GM04504 (cell line): ENCODE results near the gene TPI1.
"Not testable (repeated sequence)": the region's sequence is repeated elsewhere in the genome, so short reads cannot be mapped to it uniquely, and the experiment has no call there.

ENCODE experiments used
- DNase-seq: peaks from one replicate; pipeline ENCODE4 v3.0.0-alpha.2; 2012; ENCODE audit warnings: low read depth

The TPI1 gene

DNA sequence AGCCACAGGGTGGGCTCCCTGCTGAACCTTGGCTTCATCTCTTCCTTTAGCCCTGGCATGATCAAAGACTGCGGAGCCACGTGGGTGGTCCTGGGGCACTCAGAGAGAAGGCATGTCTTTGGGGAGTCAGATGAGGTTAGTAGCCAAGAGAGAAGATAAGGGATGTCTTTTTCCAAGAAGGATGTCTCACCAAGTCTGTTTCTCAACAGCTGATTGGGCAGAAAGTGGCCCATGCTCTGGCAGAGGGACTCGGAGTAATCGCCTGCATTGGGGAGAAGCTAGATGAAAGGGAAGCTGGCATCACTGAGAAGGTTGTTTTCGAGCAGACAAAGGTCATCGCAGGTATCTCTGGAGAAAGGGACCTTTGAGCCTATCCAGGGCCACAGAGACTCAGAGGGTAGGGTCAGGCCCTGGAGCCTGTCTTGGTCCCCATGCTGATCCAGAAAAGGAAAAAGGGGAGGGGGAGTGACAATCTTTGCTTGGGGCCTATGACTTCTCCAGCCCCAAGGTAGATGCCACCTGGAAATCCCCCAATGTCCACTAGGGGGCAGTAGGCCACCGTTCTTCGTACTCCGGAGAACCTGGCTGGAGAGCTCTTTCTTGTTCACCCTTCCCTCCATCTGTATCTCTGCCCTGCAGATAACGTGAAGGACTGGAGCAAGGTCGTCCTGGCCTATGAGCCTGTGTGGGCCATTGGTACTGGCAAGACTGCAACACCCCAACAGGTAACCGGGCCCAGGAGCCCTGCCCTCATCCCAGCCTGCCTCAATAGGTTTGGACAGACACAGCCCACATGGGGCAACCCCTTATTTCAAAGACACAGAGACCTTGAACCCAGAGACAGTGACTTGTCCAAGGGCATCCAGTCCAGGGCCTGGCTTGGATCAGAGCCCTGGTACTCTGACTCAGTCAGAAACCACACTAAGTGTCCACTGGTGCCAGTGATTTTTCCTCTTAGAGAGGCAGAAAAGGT lies 2.0 kb downstream of the TPI1 start:
- DNase-seq, result peak; percentile 50

GRCh38 chr12:6870304-6870703 lies 3.0 kb downstream of the TPI1 start:
- DNase-seq, result not testable (repeated sequence)

DNA sequence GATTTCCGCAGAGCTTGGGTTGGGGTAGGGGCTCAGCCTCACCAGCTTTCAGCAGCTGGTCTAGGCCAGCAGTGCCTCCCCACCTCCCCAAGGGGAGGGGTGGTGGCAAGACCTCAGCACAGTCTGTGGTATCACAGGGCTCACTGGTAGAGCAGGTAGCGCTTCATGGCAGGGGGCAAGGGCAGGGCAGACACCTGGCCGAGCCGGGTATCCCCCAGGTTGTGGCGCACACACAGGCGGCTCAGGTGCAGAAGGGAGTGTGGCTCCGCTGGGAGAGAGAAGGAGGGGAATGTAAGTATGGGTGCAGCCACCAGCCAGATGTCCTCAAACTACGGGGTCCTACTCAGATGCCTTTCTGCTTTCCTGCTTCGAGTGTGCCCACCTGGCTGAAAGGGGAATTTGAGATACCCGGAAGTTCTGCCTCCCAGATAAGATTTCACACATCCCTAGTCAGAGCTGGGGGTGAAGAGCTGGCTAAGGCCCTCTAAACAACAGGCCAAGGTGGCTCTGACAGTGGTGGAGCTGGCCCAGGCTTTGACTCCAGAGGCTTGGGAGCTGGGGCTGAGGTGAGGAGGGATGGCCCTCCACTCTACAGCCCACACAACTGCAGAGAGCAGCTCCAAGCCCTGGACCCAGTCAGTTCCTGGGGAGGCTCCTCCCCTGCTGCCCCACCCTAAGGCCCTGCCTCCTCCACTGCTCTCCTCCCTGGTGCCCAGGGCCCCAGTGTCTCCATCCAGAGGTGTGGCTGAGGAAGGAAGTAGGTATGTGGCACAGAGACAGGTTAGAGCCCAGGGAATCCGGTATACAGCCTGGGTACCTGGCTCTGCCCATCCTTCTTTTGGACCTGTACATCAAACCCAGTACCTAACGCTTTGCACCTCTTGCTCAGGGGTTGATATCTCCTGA lies 4.0 kb downstream of the TPI1 start:
- DNase-seq, result no peak

DNA sequence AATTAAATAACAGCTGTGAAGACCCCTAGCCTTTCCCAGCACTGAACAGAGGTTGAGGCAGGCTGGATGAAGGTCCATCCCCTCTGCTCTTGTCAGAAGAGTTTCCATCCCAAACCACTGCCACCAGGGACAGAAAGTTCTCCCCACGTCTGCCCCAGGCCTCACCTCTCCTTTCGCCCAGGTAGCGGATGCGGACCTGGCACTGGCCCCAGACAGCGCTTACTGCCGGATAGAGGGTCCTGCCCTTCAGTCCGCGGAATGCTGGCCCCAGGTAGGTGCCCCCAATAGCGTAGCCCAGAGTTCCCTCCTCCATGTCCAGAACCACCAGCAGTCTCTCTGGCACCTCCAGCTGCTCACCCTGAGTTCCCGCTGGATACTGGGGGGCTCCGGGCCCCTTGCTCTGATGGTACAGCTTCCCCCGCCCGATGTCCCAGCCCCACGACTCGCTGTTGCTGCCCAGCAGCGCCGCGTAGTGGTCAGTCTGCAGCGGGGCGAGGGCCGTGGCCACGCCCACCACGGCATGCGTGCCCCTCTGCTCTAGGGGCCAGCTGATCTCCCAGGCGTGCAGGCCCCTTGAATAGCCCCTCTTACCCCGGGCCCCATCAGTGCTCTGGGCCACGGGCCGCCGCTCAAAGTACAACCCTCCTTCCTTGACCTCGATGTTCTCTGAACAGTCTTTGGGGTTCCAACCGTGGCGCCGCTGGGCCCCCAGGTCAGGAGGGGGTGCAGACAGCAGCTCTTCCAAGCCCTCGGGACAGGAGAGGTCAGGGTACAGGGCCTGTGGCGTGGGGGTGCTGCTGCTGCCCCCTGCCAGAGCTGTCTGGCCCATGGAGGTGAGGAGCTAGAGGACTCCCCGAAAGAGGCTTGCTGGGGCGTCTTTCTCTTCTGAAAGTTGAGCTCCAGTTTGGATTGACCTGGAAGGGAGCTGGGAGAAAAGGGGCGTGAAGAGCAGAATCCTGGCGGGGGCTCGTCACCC lies 5.0 kb downstream of the TPI1 start:
- DNase-seq, result no peak

- DNase-seq, result peak; percentile 87
Observed at GRCh38 chr12:6873094-6874014, 6.0 kb downstream of the TPI1 start, which contains the start of gene SPSB2. Gene SPSB2 (minus strand): TSS chr12:6873303. CDS start chr12:6872901, 402 bp downstream.

- not testable (repeated sequence) for DNase-seq
Observed at GRCh38 chr12:6874015-6874368, 6.7 kb downstream of the TPI1 start.

DNA sequence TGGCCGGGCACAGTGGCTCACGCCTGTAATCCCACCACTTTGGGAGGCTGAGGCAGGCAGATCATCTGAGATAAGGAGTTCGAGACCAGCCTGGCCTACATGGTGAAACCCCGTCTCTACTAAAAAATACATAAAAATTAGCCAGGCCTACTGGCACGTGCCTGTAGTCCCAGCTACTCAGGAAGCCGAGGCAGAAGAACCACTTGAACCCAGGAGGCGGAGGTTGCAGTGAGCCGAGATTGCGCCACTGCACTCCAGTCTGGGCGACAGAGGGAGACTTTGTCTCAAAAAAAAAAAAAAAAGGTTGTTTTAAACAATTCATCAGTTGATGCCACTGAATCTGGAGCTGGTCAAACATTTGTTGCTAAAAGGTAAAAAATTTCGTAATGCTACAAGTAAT lies 12.5 kb downstream of the TPI1 start:
- DNase-seq, result not testable (repeated sequence)

DNA sequence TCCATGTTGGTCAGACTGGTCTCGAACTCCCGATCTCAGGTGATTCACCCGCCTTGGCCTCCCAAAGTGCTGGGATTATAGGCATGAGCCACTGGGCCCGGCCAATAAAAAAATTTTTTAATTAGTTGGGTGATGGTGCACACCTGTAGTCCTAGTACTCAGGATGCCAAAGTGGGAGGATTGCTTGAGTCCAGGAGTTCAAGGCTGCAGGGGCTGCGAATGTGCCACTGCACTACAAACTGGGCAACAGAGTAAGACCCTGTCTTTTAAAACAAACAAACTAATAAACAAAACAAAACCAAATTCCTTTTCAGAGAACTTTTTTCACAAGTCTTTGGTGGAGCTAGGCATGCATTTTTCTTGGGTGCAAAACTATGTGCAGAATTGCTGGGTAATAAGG lies 15.9 kb downstream of the TPI1 start:
- DNase-seq, result no peak

DNA sequence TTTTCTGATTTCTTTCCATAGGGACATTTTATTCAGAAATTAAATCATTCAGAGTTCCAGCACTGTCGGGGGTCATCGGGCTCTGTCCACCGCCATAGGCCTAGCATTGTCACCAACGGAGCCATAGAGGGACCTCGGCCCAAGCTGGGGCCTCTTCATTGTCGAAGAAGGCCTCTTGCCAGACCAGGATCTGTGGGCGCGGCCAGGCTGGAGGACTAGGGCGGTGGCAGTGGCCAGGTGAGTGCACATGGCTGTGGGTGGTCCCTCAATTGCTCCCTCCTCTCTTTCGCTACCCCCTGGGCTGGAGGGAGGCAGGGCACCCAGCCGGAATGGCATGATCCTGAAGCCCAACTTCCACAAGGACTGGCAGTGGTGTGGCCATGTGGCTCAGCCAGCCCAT lies 16.4 kb downstream of the TPI1 start:
- DNase-seq, result no peak

DNA sequence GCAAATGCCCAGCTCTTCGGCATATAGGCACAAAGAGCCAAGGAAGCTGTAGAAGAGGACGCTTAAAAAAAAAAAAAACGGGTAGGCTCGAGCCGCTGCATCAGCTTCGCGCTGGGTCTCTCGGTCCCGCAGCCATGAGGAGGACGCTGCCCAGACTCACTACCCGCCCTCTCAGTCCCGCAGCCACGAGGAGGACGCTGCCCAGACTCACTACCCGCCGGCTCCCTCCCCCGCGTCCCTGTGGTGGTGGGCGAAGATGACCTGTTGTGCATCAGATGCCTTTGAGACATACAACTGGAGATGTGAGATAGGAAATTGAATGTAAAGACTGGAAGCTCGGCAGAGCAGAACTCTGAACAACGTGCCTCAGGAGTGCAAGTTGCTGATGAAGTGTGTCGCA lies 17.2 kb downstream of the TPI1 start:
- DNase-seq, result no peak

GRCh38 chr12:6886206-6886999 lies 19.1 kb downstream of the TPI1 start:
- DNase-seq, result not testable (repeated sequence)

DNA sequence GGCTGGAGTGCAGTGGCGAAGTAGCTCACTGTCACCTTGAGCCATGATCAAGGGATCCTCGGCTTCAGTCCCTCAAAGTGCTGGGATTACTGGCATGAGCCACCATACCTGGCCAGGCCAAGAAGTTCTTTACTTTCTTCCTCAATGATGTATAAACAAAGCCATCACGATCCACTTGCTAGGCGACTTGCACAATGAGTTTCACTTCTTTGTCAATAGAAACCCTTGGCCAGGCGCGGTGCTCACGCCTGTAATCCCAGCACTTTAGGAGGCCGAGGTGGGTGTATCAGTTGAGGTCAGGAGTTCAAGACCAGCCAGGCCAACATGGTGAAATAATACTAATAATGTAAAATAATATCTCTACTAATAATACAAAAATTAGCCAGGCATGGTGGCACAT lies 20.1 kb downstream of the TPI1 start:
- no peak for DNase-seq

DNA sequence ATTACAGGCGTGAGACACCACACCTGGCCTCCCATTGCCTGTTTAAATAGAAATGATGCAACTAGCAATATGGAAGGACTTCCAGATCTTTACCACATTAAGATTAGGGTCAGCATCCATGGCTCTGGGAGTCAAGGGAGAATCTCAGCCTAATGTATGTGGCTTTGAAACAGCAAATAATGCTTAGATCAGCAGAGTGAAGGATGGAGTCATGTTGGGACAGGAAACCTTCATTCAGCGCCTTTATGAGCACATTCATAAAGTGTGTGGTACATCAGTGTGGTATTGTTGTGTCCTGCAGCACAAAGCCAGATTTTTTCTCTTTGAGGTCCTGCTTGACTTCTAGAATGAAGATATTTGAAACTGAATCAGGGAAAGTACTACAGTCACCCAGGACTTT lies 21.0 kb downstream of the TPI1 start:
- no peak for DNase-seq

GRCh38 chr12:6888794-6889193 lies 21.5 kb downstream of the TPI1 start:
- not testable (repeated sequence) for DNase-seq

GRCh38 chr12:6889775-6890573 lies 22.6 kb downstream of the TPI1 start:
- not testable (repeated sequence) for DNase-seq

- peak; percentile 93 for DNase-seq
Observed at GRCh38 chr12:6890789-6891645, 23.7 kb downstream of the TPI1 start.

DNA sequence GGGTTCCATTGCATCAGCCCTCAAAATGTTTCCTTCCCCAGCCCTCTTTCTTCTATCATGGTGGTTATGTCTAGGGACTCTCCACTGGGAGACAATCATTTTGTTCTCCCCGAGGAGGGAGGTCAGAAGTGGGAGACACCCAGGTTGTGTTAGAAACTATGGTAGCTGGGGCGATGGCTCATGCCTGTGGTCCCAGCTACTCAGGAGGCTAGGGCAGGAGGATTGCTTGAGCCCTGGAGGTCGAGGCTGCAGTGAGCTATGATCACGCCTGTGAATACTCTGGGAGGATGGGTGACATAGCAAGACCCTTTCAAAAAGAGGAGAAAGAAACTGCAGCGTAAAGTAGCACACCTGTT lies 24.3 kb downstream of the TPI1 start:
- no peak for DNase-seq

DNA sequence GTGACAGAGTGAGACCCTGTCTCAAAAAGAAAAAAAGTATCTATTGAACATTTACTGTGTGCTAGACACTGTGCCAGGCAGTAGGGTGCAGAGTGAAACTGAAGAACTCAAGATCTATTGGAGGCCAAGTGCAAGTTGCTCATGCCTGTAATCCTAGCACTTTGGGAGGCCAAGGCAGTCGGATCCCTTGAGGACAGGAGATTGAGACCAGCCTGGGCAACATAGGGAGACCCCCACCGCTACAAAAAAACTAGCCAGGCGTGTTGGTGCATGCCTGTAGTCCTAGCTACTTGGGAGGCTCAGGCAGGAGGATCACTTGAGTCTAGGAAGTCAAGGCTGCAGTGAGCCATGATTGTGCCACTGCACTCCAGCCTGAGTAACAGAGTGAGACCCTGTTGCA lies 25.4 kb downstream of the TPI1 start:
- DNase-seq, result not testable (repeated sequence)
